Esophagus (tissue), 2 donors: ENCODE data around the gene FOXJ3. TPM values are rescaled to one million over a fixed set of nuclear protein-coding genes. Genes with fewer than 3 reads are reported as not detected.

Source experiments
- H3K27ac ChIP-seq, 2 donors: one replicate each; pipeline ENCODE4 v1.5.1; 2013; ENCODE audit warnings: low read depth in 2 of 2, mild to moderate bottlenecking in 2 of 2, inconsistent platforms in 1 of 2, low read length in 1 of 2, moderate library complexity in 1 of 2
- H3K27me3 ChIP-seq, 2 donors: one replicate each; pipeline ENCODE4 v1.6.1; 2013; ENCODE audit warnings: low read length in 2 of 2, control low read depth in 1 of 2, mild to moderate bottlenecking in 1 of 2; ENCODE audit not compliant: insufficient read depth in 2 of 2, control insufficient read depth in 1 of 2
- H3K36me3 ChIP-seq, 2 donors: one replicate each; pipeline ENCODE4 v1.6.1; 2013; ENCODE audit warnings: low read length in 1 of 2; ENCODE audit not compliant: control insufficient read depth in 2 of 2, insufficient read depth in 2 of 2
- H3K4me1 ChIP-seq, 2 donors: one replicate each; pipeline ENCODE4 v1.6.1; 2013; ENCODE audit warnings: low read length in 1 of 2; ENCODE audit not compliant: control insufficient read depth in 2 of 2, insufficient read depth in 2 of 2
- H3K4me3 ChIP-seq, 2 donors: one replicate each; pipeline ENCODE4 v1.5.1; 2013; ENCODE audit warnings: low read length in 2 of 2, mild to moderate bottlenecking in 2 of 2, low read depth in 1 of 2, moderate library complexity in 1 of 2
- H3K9me3 ChIP-seq, 2 donors: one replicate each; pipeline ENCODE4 v1.6.1; 2013; ENCODE audit warnings: mild to moderate bottlenecking in 2 of 2, low read depth in 1 of 2, low read length in 1 of 2, moderate library complexity in 1 of 2; ENCODE audit not compliant: control insufficient read depth in 2 of 2, insufficient read depth in 1 of 2
- WGBS, 2 donors: extraction: QIAGEN DNeasy Blood & Tissue Kit; methylation state at CpG; one replicate each; pipeline ENCODE4 v1.1.7; 2013; 5-methylcytosine and 5-hydroxymethylcytosine counted together
- polyA plus RNA-seq, 2 donors: library from polyadenylated mRNA; stranded (reverse); fragments of 200-250 nt; gene quantifications; one replicate each; pipeline ENCODE4 v1.2.3, GENCODE V29; 2013
- donor health status: healthy with polysubstance abuse.
- donor health status: Bipolar disorder and iron deficiency.

FOXJ3 gene
- polyA plus RNA-seq, 2 donors, result 7.0 to 8.8 TPM

- no peak overlapping the region for H3K27ac ChIP-seq
- WGBS, 2 donors, result 87 to 91% methylated on average over 3 of the region's 3 CpGs
- no peak overlapping the region for H3K4me3 ChIP-seq
- no peaks in the 10 kb centered on the region for H3K4me1 ChIP-seq
- peaks cover 0 to 2% of the 10 kb centered on the region in 2 donors for H3K9me3 ChIP-seq
- H3K36me3 ChIP-seq, result no peaks in the 10 kb centered on the region
- peaks cover 0 to 4% of the 10 kb centered on the region in 2 donors for H3K27me3 ChIP-seq
These were observed 195.6 kb downstream of the FOXJ3 start for GRCh38 chr1:42139444-42139843.

- H3K9me3 ChIP-seq, result peaks cover 0 to 2% of the 10 kb centered on the region in 2 donors
- no peak overlapping the region for H3K4me3 ChIP-seq
- H3K27ac ChIP-seq, result no peak overlapping the region
- H3K4me1 ChIP-seq, result no peaks in the 10 kb centered on the region
- 91 to 93% methylated on average over 4 of the region's 4 CpGs for WGBS, 2 donors
- peaks cover 0 to 4% of the 10 kb centered on the region in 2 donors for H3K27me3 ChIP-seq
- H3K36me3 ChIP-seq, result no peaks in the 10 kb centered on the region
These were observed 196.4 kb downstream of the FOXJ3 start for GRCh38 chr1:42138586-42138985.

- Histone ChIP-seq H3K9me3 (peaks cover 0 to 2% of the 10 kb centered on the region in 2 donors), H3K36me3 (no peaks in the 10 kb centered on the region), H3K27ac (no peak overlapping the region), H3K27me3 (peaks cover 0 to 4% of the 10 kb centered on the region in 2 donors), H3K4me1 (no peaks in the 10 kb centered on the region), H3K4me3 (no peak overlapping the region)
- 61 to 68% methylated on average over 10 of the region's 10 CpGs for WGBS, 2 donors
These were observed 197.3 kb downstream of the FOXJ3 start for GRCh38 chr1:42137766-42138165.

GRCh38 chr1:42136466-42136865, 198.6 kb downstream of the FOXJ3 start:
- Histone ChIP-seq H3K9me3 (no peaks in the 10 kb centered on the region), H3K4me3 (no peak overlapping the region), H3K27ac (no peak overlapping the region), H3K27me3 (no peaks in the 10 kb centered on the region), H3K36me3 (no peaks in the 10 kb centered on the region), H3K4me1 (no peaks in the 10 kb centered on the region)

- Histone ChIP-seq H3K27me3 (no peaks in the 10 kb centered on the region), H3K27ac (no peak overlapping the region)
These were observed 199.6 kb downstream of the FOXJ3 start for GRCh38 chr1:42135426-42135825.

GRCh38 chr1:42133809-42134526, 201.1 kb downstream of the FOXJ3 start:
- Histone ChIP-seq H3K4me3 (no peak overlapping the region), H3K27ac (no peak overlapping the region), H3K9me3 (no peaks in the 10 kb centered on the region), H3K27me3 (no peaks in the 10 kb centered on the region), H3K4me1 (no peaks in the 10 kb centered on the region), H3K36me3 (no peaks in the 10 kb centered on the region)
- 86 to 87% methylated on average over 10 of the region's 10 CpGs for WGBS, 2 donors

More at GRCh38 chr1:42135426-42135825, 199.6 kb downstream of the FOXJ3 start:
- WGBS, 2 donors, result 45 to 51% methylated on average over 3 of the region's 3 CpGs
- no peaks in the 10 kb centered on the region for H3K36me3 ChIP-seq
- H3K4me1 ChIP-seq, result no peaks in the 10 kb centered on the region
- no peaks in the 10 kb centered on the region for H3K9me3 ChIP-seq
- no peak overlapping the region for H3K4me3 ChIP-seq

- H3K27me3 ChIP-seq, result no peaks in the 10 kb centered on the region
- H3K36me3 ChIP-seq, result no peaks in the 10 kb centered on the region
- H3K4me1 ChIP-seq, result no peaks in the 10 kb centered on the region
- no peaks in the 10 kb centered on the region for H3K9me3 ChIP-seq
- H3K4me3 ChIP-seq, result no peak overlapping the region
- 68 to 77% methylated on average over 5 of the region's 5 CpGs for WGBS, 2 donors
- no peak overlapping the region for H3K27ac ChIP-seq
These were observed 201.6 kb downstream of the FOXJ3 start for GRCh38 chr1:42133390-42133789.

GRCh38 chr1:42130061-42130660, 204.9 kb downstream of the FOXJ3 start:
- Histone ChIP-seq H3K36me3 (no peaks in the 10 kb centered on the region), H3K27me3 (no peaks in the 10 kb centered on the region), H3K4me3 (no peak overlapping the region), H3K27ac (no peak overlapping the region), H3K4me1 (no peaks in the 10 kb centered on the region), H3K9me3 (no peaks in the 10 kb centered on the region)
- WGBS, 2 donors, result 83 to 85% methylated on average over 5 of the region's 5 CpGs

- H3K27ac ChIP-seq, result no peak overlapping the region
- H3K27me3 ChIP-seq, result no peaks in the 10 kb centered on the region
- no peak overlapping the region for H3K4me3 ChIP-seq
- no peaks in the 10 kb centered on the region for H3K4me1 ChIP-seq
- 79 to 85% methylated on average over 3 of the region's 3 CpGs for WGBS, 2 donors
- H3K9me3 ChIP-seq, result no peaks in the 10 kb centered on the region
- H3K36me3 ChIP-seq, result no peaks in the 10 kb centered on the region
These were observed 206.1 kb downstream of the FOXJ3 start for GRCh38 chr1:42128964-42129363.

- Histone ChIP-seq H3K4me3 (no peak overlapping the region), H3K36me3 (no peaks in the 10 kb centered on the region), H3K27ac (no peak overlapping the region), H3K4me1 (no peaks in the 10 kb centered on the region), H3K9me3 (no peaks in the 10 kb centered on the region), H3K27me3 (no peaks in the 10 kb centered on the region)
- WGBS, 2 donors, result 51 to 55% methylated on average over 2 of the region's 2 CpGs
These were observed 206.5 kb downstream of the FOXJ3 start for GRCh38 chr1:42128499-42128898.
